ENCODE measurements around the gene TNIK.

DNA sequence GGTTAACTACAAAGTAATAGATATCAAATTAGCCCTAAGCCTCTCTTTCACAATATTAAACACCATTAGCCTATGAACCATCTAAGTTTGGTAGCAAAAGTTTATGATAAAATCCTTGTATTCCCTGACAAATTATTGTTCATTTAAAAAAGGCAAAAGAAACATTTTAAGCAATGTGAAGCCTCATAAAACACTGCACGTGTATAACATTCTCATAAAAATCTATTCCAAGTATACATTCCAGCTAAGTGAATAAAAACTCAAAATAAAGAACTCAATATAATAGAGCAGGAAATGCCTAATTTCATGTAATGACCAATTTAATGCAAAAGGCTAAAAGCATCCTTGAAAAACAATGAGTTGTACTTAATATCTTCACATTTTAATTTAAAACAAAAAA is 27.7 kb downstream of the TNIK start:
- no peak for TF ChIP-seq CTCF (IDR thresholded peaks at IDR 0.05)
- no peak for TF ChIP-seq POLR2A (IDR thresholded peaks at IDR 0.05)
- no peak for TF ChIP-seq POLR2AphosphoS5 (IDR thresholded peaks at IDR 0.05)

Measured in breast epithelium (tissue), 3 donors.